Measurements from ENCODE around the gene CSK.
"Not testable (repeated sequence)": the region's sequence is repeated elsewhere in the genome, so short reads cannot be mapped to it uniquely, and the experiment has no call there.

CSK gene

DNA sequence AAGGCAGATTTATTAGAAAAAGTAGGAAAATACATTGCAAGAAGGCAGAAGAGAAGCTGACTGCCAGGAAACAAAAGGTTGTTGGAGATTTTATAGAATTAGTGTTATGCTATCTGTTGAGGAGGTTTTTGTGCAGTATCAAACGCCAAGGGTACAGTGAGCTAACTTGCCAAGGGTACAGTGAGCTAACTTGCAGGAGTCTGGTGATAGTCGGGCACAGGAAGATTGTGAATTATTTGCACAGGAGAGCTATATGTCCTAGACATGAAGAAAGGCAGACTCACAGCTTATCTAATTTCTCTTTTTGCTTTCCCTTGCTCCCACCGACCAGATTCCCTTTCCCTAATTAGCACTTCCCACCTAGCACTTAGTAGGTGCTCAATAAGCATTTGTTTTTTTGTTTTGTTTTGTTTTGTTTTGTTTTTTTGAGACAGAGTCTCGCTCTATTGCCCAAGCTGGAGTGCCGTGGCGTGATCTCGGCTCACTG is 2.7 kb upstream of the CSK start:
- Histone ChIP-seq H3K27ac (ENCODE audit: low read depth, low read length) (no peak overlapping the region), H3K36me3 (ENCODE audit: control insufficient read depth in 5 of 5, insufficient read depth in 5 of 5, low read length in 5 of 5) (no peaks in the 10 kb centered on the region), H3K9ac (ENCODE audit: low read length in 5 of 5) (no peak overlapping the region), H3K27me3 (ENCODE audit: control insufficient read depth in 5 of 5, insufficient read depth in 4 of 5, low read length in 5 of 5) (no peaks in the 10 kb centered on the region), H3K4me1 (ENCODE audit: control insufficient read depth in 5 of 5, insufficient read depth in 5 of 5, low read length in 5 of 5) (peaks cover 13 to 74% (median 62%) of the 10 kb centered on the region in 5 donors), H3K4me3 (ENCODE audit: low read depth in 1 of 5, low read length in 5 of 5) (no peak overlapping the region), H3K9me3 (ENCODE audit: control insufficient read depth in 5 of 5, low read length in 5 of 5) (no peaks in the 10 kb centered on the region)

GRCh38 chr15:74780523-74781430 is 1.1 kb upstream of the CSK start:
- Histone ChIP-seq H3K4me1 (ENCODE audit: control insufficient read depth in 5 of 5, insufficient read depth in 5 of 5, low read length in 5 of 5) (peaks cover 16 to 84% (median 70%) of the 10 kb centered on the region in 5 donors), H3K9me3 (ENCODE audit: control insufficient read depth in 5 of 5, low read length in 5 of 5) (no peaks in the 10 kb centered on the region), H3K27me3 (ENCODE audit: control insufficient read depth in 5 of 5, insufficient read depth in 4 of 5, low read length in 5 of 5) (no peaks in the 10 kb centered on the region), H3K36me3 (ENCODE audit: control insufficient read depth in 5 of 5, insufficient read depth in 5 of 5, low read length in 5 of 5) (no peaks in the 10 kb centered on the region), H3K27ac (ENCODE audit: low read depth, low read length) (no peak overlapping the region), H3K9ac (ENCODE audit: low read length in 5 of 5) (peak overlapping the region in 3 of 5 donors; percentile 20 to 66 (median 53)), H3K4me3 (ENCODE audit: low read depth in 1 of 5, low read length in 5 of 5) (peak overlapping the region in 4 of 5 donors; percentile 31 to 61 (median 55))

DNA sequence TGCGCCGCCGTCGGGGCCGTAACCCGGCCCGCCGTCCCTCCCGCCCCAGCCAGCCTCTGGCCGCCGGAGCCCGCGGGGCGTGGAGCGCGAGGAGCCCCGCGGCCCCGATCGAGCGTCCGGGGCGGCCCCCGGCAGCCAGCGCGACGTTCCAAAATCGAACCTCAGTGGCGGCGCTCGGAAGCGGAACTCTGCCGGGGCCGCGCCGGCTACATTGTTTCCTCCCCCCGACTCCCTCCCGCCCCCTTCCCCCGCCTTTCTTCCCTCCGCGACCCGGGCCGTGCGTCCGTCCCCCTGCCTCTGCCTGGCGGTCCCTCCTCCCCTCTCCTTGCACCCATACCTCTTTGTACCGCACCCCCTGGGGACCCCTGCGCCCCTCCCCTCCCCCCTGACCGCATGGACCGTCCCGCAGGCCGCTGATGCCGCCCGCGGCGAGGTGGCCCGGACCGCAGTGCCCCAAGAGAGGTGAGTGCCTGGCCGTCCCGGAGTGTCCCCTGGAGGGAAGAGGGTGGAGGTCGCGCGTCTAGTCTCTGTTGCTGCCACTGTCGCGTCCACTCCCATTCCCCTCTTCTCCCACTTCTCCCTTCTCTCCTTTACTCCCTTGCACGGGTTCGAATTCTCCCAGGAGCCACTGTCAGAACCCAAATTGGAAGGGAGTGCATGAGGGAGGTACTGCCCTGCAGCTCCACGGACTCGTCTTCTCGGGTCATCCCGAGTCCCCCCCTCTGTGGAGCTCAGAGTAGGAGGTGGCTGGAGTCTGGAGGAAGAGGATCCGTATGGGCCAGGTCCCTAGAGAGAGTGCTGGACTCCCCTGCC is 585 bp downstream of the CSK start:
- Histone ChIP-seq H3K9me3 (ENCODE audit: control insufficient read depth in 5 of 5, low read length in 5 of 5) (no peaks in the 10 kb centered on the region), H3K9ac (ENCODE audit: low read length in 5 of 5) (peak overlapping the region; percentile 65 to 95 (median 83)), H3K27ac (ENCODE audit: low read depth, low read length) (peak overlapping the region; percentile 76), H3K36me3 (ENCODE audit: control insufficient read depth in 5 of 5, insufficient read depth in 5 of 5, low read length in 5 of 5) (no peaks in the 10 kb centered on the region), H3K4me3 (ENCODE audit: low read depth in 1 of 5, low read length in 5 of 5) (peak overlapping the region; percentile 73 to 92 (median 86)), H3K27me3 (ENCODE audit: control insufficient read depth in 5 of 5, insufficient read depth in 4 of 5, low read length in 5 of 5) (no peaks in the 10 kb centered on the region), H3K4me1 (ENCODE audit: control insufficient read depth in 5 of 5, insufficient read depth in 5 of 5, low read length in 5 of 5) (peaks cover 21 to 84% (median 73%) of the 10 kb centered on the region in 5 donors)

DNA sequence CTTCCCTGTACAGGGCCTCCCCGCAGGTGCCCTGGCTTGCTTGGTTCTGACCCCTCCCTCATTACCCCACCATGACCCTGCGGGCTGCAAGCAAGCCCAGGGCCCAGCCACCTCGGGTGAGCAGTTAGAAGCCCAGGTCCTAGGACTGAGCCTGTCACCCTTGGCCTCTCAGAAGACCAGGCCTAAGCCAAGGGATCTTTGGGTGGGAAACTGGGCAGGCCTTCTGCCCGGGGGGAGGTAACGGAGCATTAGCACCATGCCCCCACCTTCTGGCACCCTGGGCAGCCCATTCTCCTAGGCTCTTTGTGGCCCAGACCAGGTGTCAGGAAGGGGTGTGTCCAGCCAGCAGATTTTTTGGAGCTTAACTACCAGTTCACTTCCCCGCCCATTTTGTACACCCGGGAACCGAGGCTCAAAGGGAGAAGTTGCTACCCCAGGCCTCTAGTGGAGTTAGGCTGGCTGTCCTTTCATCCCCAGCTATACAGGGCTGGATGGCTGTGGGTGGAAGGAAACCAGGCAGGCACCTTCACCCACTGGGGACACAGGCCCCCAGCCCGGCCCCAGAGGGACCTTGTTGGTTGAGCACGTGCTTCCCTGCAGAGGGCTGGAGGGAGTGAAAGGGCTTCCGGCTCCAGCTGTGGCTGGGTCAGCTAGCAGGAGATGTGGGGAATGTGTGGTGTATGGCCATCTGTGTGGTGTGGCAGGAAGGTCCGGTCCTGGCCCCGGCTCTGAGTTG is 1.4 kb downstream of the CSK start:
- Histone ChIP-seq H3K27ac (ENCODE audit: low read depth, low read length) (peak overlapping the region; percentile 76), H3K27me3 (ENCODE audit: control insufficient read depth in 5 of 5, insufficient read depth in 4 of 5, low read length in 5 of 5) (no peaks in the 10 kb centered on the region), H3K9me3 (ENCODE audit: control insufficient read depth in 5 of 5, low read length in 5 of 5) (no peaks in the 10 kb centered on the region), H3K4me3 (ENCODE audit: low read depth in 1 of 5, low read length in 5 of 5) (peak overlapping the region; percentile 73 to 92 (median 86)), H3K4me1 (ENCODE audit: control insufficient read depth in 5 of 5, insufficient read depth in 5 of 5, low read length in 5 of 5) (peaks cover 25 to 84% (median 73%) of the 10 kb centered on the region in 5 donors), H3K36me3 (ENCODE audit: control insufficient read depth in 5 of 5, insufficient read depth in 5 of 5, low read length in 5 of 5) (peaks cover 0 to 1% (median 0%) of the 10 kb centered on the region in 5 donors), H3K9ac (ENCODE audit: low read length in 5 of 5) (peak overlapping the region; percentile 65 to 95 (median 83))

DNA sequence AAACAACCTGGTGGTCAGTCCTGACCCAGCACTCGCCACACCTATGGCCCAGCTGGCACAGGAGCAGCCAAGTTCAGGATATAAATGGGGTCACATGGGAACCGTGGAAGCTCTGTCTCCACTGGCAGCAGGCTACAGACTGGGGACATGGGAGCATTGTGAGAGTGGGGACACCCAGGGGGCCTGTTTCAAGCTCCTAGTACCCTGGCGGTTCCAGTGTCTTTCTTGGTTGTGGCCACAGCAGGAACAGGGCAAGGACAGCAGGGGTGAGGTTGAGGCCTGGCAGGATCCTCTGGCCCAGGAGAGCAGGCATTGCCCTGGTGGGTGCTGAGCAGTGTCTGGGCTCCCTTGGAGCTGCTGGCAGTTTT is 1.9 kb downstream of the CSK start:
- Histone ChIP-seq H3K9ac (ENCODE audit: low read length in 5 of 5) (peak overlapping the region; percentile 48 to 95 (median 83)), H3K27me3 (ENCODE audit: control insufficient read depth in 5 of 5, insufficient read depth in 4 of 5, low read length in 5 of 5) (no peaks in the 10 kb centered on the region), H3K4me1 (ENCODE audit: control insufficient read depth in 5 of 5, insufficient read depth in 5 of 5, low read length in 5 of 5) (peaks cover 28 to 84% (median 78%) of the 10 kb centered on the region in 5 donors), H3K27ac (ENCODE audit: low read depth, low read length) (peak overlapping the region; percentile 76), H3K4me3 (ENCODE audit: low read depth in 1 of 5, low read length in 5 of 5) (peak overlapping the region; percentile 73 to 92 (median 86)), H3K9me3 (ENCODE audit: control insufficient read depth in 5 of 5, low read length in 5 of 5) (no peaks in the 10 kb centered on the region), H3K36me3 (ENCODE audit: control insufficient read depth in 5 of 5, insufficient read depth in 5 of 5, low read length in 5 of 5) (peaks cover 0 to 2% (median 0%) of the 10 kb centered on the region in 5 donors)

DNA sequence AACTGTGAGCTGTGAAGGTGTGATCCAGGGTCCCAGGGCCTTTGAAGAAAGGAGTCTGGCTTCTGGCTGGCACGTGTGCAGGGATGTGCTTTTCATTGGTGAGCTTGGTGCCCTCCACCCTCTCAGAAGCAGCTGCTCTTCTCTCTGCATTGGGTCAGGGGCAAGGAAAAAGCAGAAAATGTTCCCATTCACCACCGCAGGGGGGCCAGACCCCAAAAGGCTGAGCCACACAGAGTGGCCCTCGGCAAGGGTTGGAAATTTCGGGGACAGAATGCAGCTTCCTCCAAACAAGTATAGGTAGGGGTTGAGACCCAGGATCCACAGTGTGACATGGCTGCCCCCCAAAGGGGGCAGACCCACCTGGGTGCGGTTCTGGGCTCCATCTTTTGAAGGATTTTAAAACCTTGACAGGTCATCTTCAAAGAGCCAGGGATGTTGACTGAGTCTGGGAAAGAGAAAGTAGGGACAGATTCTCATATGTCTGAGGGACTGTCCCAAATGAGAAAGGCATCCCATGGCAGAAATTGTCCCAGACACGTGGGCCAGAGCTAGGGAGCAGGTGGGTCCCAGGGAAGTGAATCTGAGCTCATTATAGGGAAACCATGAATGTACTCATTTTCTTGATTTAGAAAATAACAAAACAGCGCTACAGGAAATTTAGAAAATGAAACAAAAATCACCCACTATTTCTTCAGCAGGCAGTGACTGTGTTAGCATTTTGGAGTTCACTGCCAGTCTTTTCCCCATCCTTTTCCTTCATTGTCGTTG is 2.7 kb downstream of the CSK start:
- peaks cover 30 to 92% (median 86%) of the 10 kb centered on the region in 5 donors for H3K4me1 ChIP-seq (ENCODE audit: control insufficient read depth in 5 of 5, insufficient read depth in 5 of 5, low read length in 5 of 5)
- peak overlapping the region; percentile 76 for H3K27ac ChIP-seq (ENCODE audit: low read depth, low read length)
- peak overlapping the region in 1 of 5 donors; percentile 16 for H3K4me3 ChIP-seq (ENCODE audit: low read depth in 1 of 5, low read length in 5 of 5)
- peaks cover 0 to 2% (median 0%) of the 10 kb centered on the region in 5 donors for H3K36me3 ChIP-seq (ENCODE audit: control insufficient read depth in 5 of 5, insufficient read depth in 5 of 5, low read length in 5 of 5)
- peak overlapping the region in 4 of 5 donors; percentile 19 to 83 (median 70) for H3K9ac ChIP-seq (ENCODE audit: low read length in 5 of 5)
- H3K9me3 ChIP-seq (ENCODE audit: control insufficient read depth in 5 of 5, low read length in 5 of 5): no peaks in the 10 kb centered on the region
- H3K27me3 ChIP-seq (ENCODE audit: control insufficient read depth in 5 of 5, insufficient read depth in 4 of 5, low read length in 5 of 5): no peaks in the 10 kb centered on the region

- no peaks in the 10 kb centered on the region for H3K27me3 ChIP-seq (ENCODE audit: control insufficient read depth in 5 of 5, insufficient read depth in 4 of 5, low read length in 5 of 5)
- peaks cover 0 to 2% (median 0%) of the 10 kb centered on the region in 5 donors for H3K36me3 ChIP-seq (ENCODE audit: control insufficient read depth in 5 of 5, insufficient read depth in 5 of 5, low read length in 5 of 5)
- peak overlapping the region in 1 of 5 donors; percentile 5 for H3K4me3 ChIP-seq (ENCODE audit: low read depth in 1 of 5, low read length in 5 of 5)
- no peaks in the 10 kb centered on the region for H3K9me3 ChIP-seq (ENCODE audit: control insufficient read depth in 5 of 5, low read length in 5 of 5)
- peak overlapping the region; percentile 76 for H3K27ac ChIP-seq (ENCODE audit: low read depth, low read length)
- peaks cover 37 to 94% (median 92%) of the 10 kb centered on the region in 5 donors for H3K4me1 ChIP-seq (ENCODE audit: control insufficient read depth in 5 of 5, insufficient read depth in 5 of 5, low read length in 5 of 5)
- peak overlapping the region in 4 of 5 donors; percentile 0 to 60 (median 22) for H3K9ac ChIP-seq (ENCODE audit: low read length in 5 of 5)
These were observed 3.5 kb downstream of the CSK start for GRCh38 chr15:74785194-74786032.

DNA sequence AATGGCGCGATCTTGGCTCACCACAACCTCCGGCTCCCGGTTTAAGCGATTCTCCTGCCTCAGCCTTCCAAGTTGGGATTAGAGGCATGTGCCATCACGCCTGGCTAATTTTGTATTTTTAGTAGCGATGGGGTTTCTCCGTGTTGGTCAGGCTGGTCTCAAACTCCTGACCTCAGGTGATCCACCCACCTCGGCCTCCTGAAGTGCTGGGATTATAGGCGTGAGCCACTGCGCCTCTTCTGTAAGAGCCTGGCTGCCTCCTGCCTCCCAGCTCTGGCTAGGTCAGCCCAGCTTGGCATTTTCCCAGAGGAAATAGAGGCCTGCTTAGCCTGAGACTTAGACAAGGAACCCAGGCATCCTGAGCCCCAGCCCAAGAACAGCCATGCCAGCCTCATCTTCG is 4.2 kb downstream of the CSK start:
- H3K9me3 ChIP-seq (ENCODE audit: control insufficient read depth in 5 of 5, low read length in 5 of 5); H3K36me3 ChIP-seq (ENCODE audit: control insufficient read depth in 5 of 5, insufficient read depth in 5 of 5, low read length in 5 of 5); H3K27me3 ChIP-seq (ENCODE audit: control insufficient read depth in 5 of 5, insufficient read depth in 4 of 5, low read length in 5 of 5); H3K4me3 ChIP-seq (ENCODE audit: low read depth in 1 of 5, low read length in 5 of 5): not testable (repeated sequence)
- peaks cover 38 to 93% (median 91%) of the 10 kb centered on the region in 5 donors for H3K4me1 ChIP-seq (ENCODE audit: control insufficient read depth in 5 of 5, insufficient read depth in 5 of 5, low read length in 5 of 5)
- peak overlapping the region in 2 of 5 donors; percentile 41 to 47 for H3K9ac ChIP-seq (ENCODE audit: low read length in 5 of 5)
- peak overlapping the region; percentile 41 for H3K27ac ChIP-seq (ENCODE audit: low read depth, low read length)
